Measurements from ENCODE around the gene SMURF1.

The SMURF1 gene

DNA sequence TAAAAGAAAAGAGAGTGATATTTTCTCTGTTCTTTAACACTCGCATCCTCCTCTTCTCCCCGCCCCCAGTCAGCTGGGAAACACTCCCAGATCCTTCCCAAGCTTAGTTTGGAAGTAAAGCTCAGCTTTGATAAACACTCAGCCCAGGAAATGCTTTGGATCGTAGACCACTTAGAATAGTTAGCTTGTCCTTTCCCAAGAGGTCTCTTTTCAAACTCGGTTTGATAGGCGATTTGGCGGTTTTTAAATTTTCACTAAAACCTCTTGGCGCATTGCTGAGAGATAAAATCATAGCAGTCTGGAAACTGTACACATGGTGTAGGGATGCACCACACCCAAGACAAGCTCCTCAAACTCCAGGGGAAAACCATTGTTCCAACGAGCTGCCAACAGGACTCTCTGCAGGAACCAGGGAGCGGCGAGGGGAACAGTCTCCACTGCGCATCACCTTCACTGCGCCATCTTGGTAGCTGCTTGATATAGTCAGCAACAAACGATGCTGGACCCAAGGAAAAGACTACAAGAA is 22.3 kb downstream of the SMURF1 start:
- no peak overlapping the region for H3K9ac ChIP-seq (ENCODE audit: low read depth, low read length)
- H3K9me3 ChIP-seq (ENCODE audit: control insufficient read depth, insufficient read depth, low read length): no peaks in the 10 kb centered on the region
- peaks cover 3% of the 10 kb centered on the region; the same call in 1 of the 2 replicates for H3K4me1 ChIP-seq (ENCODE audit: insufficient read depth, low read length)
- no peaks in the 10 kb centered on the region for H3K36me3 ChIP-seq (ENCODE audit: insufficient read depth, low read length)

- Histone ChIP-seq H3K4me1 (ENCODE audit: insufficient read depth, low read length) (peaks cover 2% of the 10 kb centered on the region; the same call in 1 of the 2 replicates), H3K9me3 (ENCODE audit: control insufficient read depth, insufficient read depth, low read length) (no peaks in the 10 kb centered on the region), H3K36me3 (ENCODE audit: insufficient read depth, low read length) (no peaks in the 10 kb centered on the region), H3K9ac (ENCODE audit: low read depth, low read length) (no peak overlapping the region)
Measured at GRCh38 chr7:99120916-99121315, 23.0 kb downstream of the SMURF1 start.

DNA sequence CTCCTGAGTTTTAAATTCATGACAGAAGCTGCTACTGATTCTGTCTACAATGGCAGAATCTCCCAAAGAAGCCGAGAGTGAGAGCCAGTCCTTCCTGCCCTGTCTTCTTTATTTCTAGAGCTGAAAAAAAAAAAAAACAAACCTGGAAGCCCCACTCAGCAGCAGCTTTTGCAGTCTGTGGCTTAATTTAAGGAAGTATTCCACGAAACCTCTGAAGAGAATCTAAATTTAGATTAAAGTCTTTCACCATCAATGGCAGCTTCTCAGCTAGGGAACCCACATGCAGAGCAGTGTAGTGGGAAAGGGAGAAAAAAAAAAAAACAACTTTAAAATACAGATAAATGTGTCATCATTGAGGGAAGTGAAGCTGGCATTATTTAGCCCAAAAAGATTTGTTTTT is 23.4 kb downstream of the SMURF1 start:
- Histone ChIP-seq H3K9ac (ENCODE audit: low read depth, low read length) (no peak overlapping the region), H3K4me1 (ENCODE audit: insufficient read depth, low read length) (no peaks in the 10 kb centered on the region; the same call in 1 of the 2 replicates), H3K36me3 (ENCODE audit: insufficient read depth, low read length) (no peaks in the 10 kb centered on the region), H3K9me3 (ENCODE audit: control insufficient read depth, insufficient read depth, low read length) (no peaks in the 10 kb centered on the region)

- no peaks in the 10 kb centered on the region for H3K9me3 ChIP-seq (ENCODE audit: control insufficient read depth, insufficient read depth, low read length)
- H3K4me1 ChIP-seq (ENCODE audit: insufficient read depth, low read length): no peaks in the 10 kb centered on the region
- no peaks in the 10 kb centered on the region for H3K36me3 ChIP-seq (ENCODE audit: insufficient read depth, low read length)
Measured at GRCh38 chr7:99118077-99118476, 25.8 kb downstream of the SMURF1 start.

GRCh38 chr7:99116144-99116543 is 27.8 kb downstream of the SMURF1 start:
- Histone ChIP-seq H3K4me1 (ENCODE audit: insufficient read depth, low read length) (peaks cover 7% of the 10 kb centered on the region; the same call in 1 of the 2 replicates), H3K9me3 (ENCODE audit: control insufficient read depth, insufficient read depth, low read length) (no peaks in the 10 kb centered on the region), H3K36me3 (ENCODE audit: insufficient read depth, low read length) (no peaks in the 10 kb centered on the region), H3K9ac (ENCODE audit: low read depth, low read length) (no peak overlapping the region)

More at GRCh38 chr7:99118077-99118476, 25.8 kb downstream of the SMURF1 start:
- no peak overlapping the region for H3K9ac ChIP-seq (ENCODE audit: low read depth, low read length)

GRCh38 chr7:99115379-99115778 is 28.5 kb downstream of the SMURF1 start:
- no peaks in the 10 kb centered on the region for H3K9me3 ChIP-seq (ENCODE audit: control insufficient read depth, insufficient read depth, low read length)
- no peaks in the 10 kb centered on the region for H3K36me3 ChIP-seq (ENCODE audit: insufficient read depth, low read length)
- H3K9ac ChIP-seq (ENCODE audit: low read depth, low read length): no peak overlapping the region
- peaks cover 13% of the 10 kb centered on the region for H3K4me1 ChIP-seq (ENCODE audit: insufficient read depth, low read length)

DNA sequence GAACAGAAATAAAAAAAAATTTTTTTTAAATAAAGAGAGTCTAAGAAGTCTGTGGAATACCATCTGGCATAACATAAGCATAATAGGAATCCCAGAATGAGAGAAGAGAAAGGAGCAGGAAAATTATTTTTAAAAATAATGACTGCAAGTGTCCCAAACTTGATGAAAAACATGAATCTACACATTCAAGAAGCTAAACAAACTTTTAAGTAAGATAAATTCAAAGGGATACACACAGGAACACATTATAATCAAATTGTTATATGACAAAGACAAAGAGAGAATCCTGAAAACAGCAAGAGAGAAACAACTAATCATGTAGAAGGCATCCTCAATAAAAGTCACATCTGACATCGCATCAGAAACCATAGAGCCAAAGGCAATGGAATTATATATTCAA is 30.9 kb downstream of the SMURF1 start:
- Histone ChIP-seq H3K9ac (ENCODE audit: low read depth, low read length) (no peak overlapping the region), H3K4me1 (ENCODE audit: insufficient read depth, low read length) (peaks cover 22% of the 10 kb centered on the region), H3K36me3 (ENCODE audit: insufficient read depth, low read length) (no peaks in the 10 kb centered on the region), H3K9me3 (ENCODE audit: control insufficient read depth, insufficient read depth, low read length) (no peaks in the 10 kb centered on the region)

DNA sequence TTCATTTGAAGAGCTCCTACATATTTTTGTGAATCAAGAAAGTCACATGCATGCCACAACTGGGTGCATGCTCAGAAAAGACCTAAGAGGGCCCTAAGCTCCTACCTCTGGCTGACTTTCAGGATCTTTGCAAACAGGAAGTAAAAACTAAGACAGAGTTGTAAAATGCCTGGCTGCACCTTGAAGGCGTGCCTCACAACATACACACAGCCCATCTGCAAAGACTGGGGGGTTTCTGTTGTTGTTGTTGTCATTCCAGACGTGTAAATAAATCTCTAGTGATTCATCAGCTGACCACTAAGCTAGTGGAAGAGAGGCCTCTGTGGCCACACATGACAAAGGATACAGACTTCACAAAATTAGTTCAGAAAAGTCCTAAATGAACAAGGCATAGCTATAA is 31.8 kb downstream of the SMURF1 start:
- Histone ChIP-seq H3K36me3 (ENCODE audit: insufficient read depth, low read length) (no peaks in the 10 kb centered on the region), H3K4me1 (ENCODE audit: insufficient read depth, low read length) (peaks cover 31% of the 10 kb centered on the region), H3K9ac (ENCODE audit: low read depth, low read length) (no peak overlapping the region), H3K9me3 (ENCODE audit: control insufficient read depth, insufficient read depth, low read length) (no peaks in the 10 kb centered on the region)

- Histone ChIP-seq H3K4me1 (ENCODE audit: insufficient read depth, low read length) (peaks cover 36% of the 10 kb centered on the region), H3K9me3 (ENCODE audit: control insufficient read depth, insufficient read depth, low read length) (no peaks in the 10 kb centered on the region), H3K9ac (ENCODE audit: low read depth, low read length) (no peak overlapping the region), H3K36me3 (ENCODE audit: insufficient read depth, low read length) (no peaks in the 10 kb centered on the region)
Measured at GRCh38 chr7:99111591-99111990, 32.3 kb downstream of the SMURF1 start.

DNA sequence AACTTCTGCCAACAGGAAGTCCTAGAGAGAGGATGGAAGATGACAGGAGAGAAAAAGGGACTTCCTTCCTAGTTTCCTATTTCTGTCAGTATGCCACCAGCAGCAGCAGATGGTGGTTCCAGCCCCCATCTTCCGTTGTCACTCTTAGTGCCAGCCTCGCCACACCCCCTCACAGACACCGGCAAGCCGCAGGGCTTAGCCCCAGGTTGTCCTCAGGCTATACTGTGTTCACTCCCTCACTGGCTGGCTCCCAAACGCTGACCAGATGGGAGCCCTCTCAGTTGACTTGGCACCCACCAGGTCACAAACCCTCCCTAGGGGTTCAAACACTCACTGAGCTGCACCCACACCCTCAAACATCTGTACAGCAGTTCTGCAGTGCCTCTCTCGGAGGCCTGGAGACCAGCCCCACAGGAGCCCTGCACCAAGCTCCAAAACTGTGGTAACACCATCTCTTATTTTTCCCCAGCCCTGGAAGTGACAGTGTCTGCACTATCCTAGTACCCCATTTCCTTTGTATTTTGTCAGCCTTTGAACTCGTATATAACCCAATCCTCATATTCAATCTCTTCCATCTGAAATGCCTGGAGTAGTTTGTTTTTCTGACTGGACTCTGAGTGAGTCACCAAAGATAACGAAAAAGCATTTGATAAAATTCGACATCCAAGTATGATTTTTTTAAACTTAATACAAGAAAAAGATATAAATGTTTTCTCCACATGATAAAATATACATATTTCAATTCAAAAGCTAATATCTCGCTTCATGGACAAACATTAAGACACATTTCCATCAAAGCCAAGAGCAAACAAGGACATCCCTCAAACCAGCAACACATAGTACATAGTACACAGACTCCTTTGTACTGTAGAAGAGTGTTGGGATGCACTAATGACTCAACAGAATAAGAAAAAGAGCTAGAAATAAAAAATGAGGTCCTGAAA is 34.5 kb downstream of the SMURF1 start:
- Histone ChIP-seq H3K9me3 (ENCODE audit: control insufficient read depth, insufficient read depth, low read length) (no peaks in the 10 kb centered on the region), H3K4me1 (ENCODE audit: insufficient read depth, low read length) (peaks cover 47% of the 10 kb centered on the region), H3K9ac (ENCODE audit: low read depth, low read length) (no peak overlapping the region), H3K36me3 (ENCODE audit: insufficient read depth, low read length) (no peaks in the 10 kb centered on the region)

- Histone ChIP-seq H3K36me3 (ENCODE audit: insufficient read depth, low read length) (no peaks in the 10 kb centered on the region), H3K9ac (ENCODE audit: low read depth, low read length) (no peak overlapping the region), H3K4me1 (ENCODE audit: insufficient read depth, low read length) (peaks cover 47% of the 10 kb centered on the region), H3K9me3 (ENCODE audit: control insufficient read depth, insufficient read depth, low read length) (no peaks in the 10 kb centered on the region)
Measured at GRCh38 chr7:99108613-99109012, 35.3 kb downstream of the SMURF1 start.

DNA sequence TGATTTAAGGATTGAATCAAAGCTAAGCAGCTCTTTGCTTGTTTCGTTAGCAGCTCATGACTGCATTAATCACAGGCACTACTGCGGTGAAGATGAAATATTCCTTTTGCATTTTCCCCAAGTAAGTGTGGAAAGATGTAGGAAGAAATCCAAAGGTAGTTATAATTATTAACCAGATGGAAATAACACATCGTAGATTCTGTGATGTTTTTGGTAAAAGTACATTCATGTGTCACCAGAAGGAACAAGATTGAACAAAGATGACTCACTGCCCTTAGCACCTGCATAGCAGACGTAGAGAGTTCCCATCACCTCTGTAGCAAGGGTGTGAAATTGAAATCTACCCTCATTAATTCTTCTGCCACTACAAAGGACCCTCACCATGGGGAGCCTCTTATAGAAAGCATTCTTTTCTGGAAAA is 37.1 kb downstream of the SMURF1 start:
- no peak overlapping the region for H3K9ac ChIP-seq (ENCODE audit: low read depth, low read length)
- no peaks in the 10 kb centered on the region for H3K36me3 ChIP-seq (ENCODE audit: insufficient read depth, low read length)
- H3K4me1 ChIP-seq (ENCODE audit: insufficient read depth, low read length): peaks cover 45% of the 10 kb centered on the region
- no peaks in the 10 kb centered on the region for H3K9me3 ChIP-seq (ENCODE audit: control insufficient read depth, insufficient read depth, low read length)

DNA sequence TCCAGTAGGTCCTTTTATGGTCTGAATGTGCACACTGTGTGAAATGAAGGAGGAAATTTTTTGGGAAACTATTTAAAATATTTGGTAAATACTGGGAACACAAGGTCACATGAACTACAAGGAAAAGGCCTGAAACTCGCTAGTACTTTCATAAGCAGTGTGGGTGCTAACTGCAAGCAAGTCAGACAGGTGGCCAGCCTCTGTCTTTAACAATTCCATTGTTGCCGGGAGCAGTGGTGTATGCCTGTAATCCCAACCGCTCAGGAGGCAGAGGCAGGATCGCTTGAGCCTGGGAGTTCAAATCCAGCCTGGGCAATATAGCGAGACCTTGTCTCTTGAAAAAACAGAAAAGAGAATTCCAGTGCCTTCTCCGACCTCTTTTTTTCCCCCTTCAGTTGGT is 37.5 kb downstream of the SMURF1 start:
- Histone ChIP-seq H3K9ac (ENCODE audit: low read depth, low read length) (no peak overlapping the region), H3K36me3 (ENCODE audit: insufficient read depth, low read length) (no peaks in the 10 kb centered on the region), H3K9me3 (ENCODE audit: control insufficient read depth, insufficient read depth, low read length) (no peaks in the 10 kb centered on the region), H3K4me1 (ENCODE audit: insufficient read depth, low read length) (peaks cover 41% of the 10 kb centered on the region)

- no peak overlapping the region for H3K9ac ChIP-seq (ENCODE audit: low read depth, low read length)
- no peaks in the 10 kb centered on the region for H3K36me3 ChIP-seq (ENCODE audit: insufficient read depth, low read length)
- H3K4me1 ChIP-seq (ENCODE audit: insufficient read depth, low read length): peaks cover 38% of the 10 kb centered on the region
- H3K9me3 ChIP-seq (ENCODE audit: control insufficient read depth, insufficient read depth, low read length): no peaks in the 10 kb centered on the region
Measured at GRCh38 chr7:99105756-99106155, 38.2 kb downstream of the SMURF1 start.

DNA sequence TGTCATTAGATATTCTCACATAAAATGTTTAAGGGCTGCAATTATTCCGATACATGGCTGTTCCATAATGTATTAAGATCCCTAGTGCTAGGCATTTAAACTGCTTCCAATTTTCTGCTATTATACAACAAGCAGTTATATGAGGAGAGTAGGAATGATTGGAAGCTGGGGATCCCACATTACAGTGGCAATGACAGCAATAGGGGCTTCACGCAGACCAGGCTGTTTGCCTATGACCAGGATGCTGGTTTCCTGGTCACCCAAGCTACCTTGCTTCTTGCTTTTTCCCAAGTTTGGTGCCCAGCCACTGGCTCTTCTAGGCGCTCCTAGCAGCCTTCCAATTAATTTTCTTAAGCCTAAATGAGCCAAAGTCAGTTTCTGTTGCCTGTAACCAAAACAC is 39.3 kb downstream of the SMURF1 start:
- H3K4me1 ChIP-seq (ENCODE audit: insufficient read depth, low read length): peaks cover 33% of the 10 kb centered on the region
- no peak overlapping the region for H3K9ac ChIP-seq (ENCODE audit: low read depth, low read length)
- H3K36me3 ChIP-seq (ENCODE audit: insufficient read depth, low read length): no peaks in the 10 kb centered on the region
- H3K9me3 ChIP-seq (ENCODE audit: control insufficient read depth, insufficient read depth, low read length): no peaks in the 10 kb centered on the region

All from ES-I3 (cell line).